ENCODE measurements around the gene SDR9C7.
"Not testable (repeated sequence)": the region's sequence is repeated elsewhere in the genome, so short reads cannot be mapped to it uniquely, and the experiment has no call there.

Gene SDR9C7

GRCh38 chr12:56953314-56953713, 19.1 kb upstream of the SDR9C7 start:
- no peak for DNase-seq (ENCODE audit: low spot score)

GRCh38 chr12:56951582-56952339, 17.6 kb upstream of the SDR9C7 start:
- no peak for DNase-seq (ENCODE audit: low spot score)

GRCh38 chr12:56948881-56949280, 14.7 kb upstream of the SDR9C7 start:
- no peak for DNase-seq (ENCODE audit: low spot score)

- no peak for DNase-seq (ENCODE audit: low spot score)
These were observed 14.2 kb upstream of the SDR9C7 start for GRCh38 chr12:56948457-56948777.

GRCh38 chr12:56947633-56948456, 13.6 kb upstream of the SDR9C7 start:
- no peak for DNase-seq (ENCODE audit: low spot score)

GRCh38 chr12:56943878-56944277, 9.7 kb upstream of the SDR9C7 start:
- DNase-seq (ENCODE audit: low spot score): no peak

- DNase-seq (ENCODE audit: low spot score): not testable (repeated sequence)
These were observed 9.2 kb upstream of the SDR9C7 start for GRCh38 chr12:56943374-56943773.

- no peak for DNase-seq (ENCODE audit: low spot score)
These were observed 7.2 kb upstream of the SDR9C7 start for GRCh38 chr12:56941299-56942017.

- DNase-seq (ENCODE audit: low spot score): not testable (repeated sequence)
These were observed 6.7 kb upstream of the SDR9C7 start for GRCh38 chr12:56940942-56941298.

- no peak for DNase-seq (ENCODE audit: low spot score)
These were observed 1.5 kb upstream of the SDR9C7 start for GRCh38 chr12:56935752-56936151.

- DNase-seq (ENCODE audit: low spot score): no peak
These were observed 949 bp upstream of the SDR9C7 start for GRCh38 chr12:56935157-56935556.

GRCh38 chr12:56932867-56933266, 1.3 kb downstream of the SDR9C7 start:
- no peak for DNase-seq (ENCODE audit: low spot score)

- DNase-seq (ENCODE audit: low spot score): no peak
These were observed 2.1 kb downstream of the SDR9C7 start for GRCh38 chr12:56932146-56932545.

- no peak for DNase-seq (ENCODE audit: low spot score)
These were observed 2.7 kb downstream of the SDR9C7 start for GRCh38 chr12:56931474-56931978.

- DNase-seq (ENCODE audit: low spot score): no peak
These were observed 4.0 kb downstream of the SDR9C7 start for GRCh38 chr12:56930241-56930640.

- no peak for DNase-seq (ENCODE audit: low spot score)
These were observed 4.4 kb downstream of the SDR9C7 start for GRCh38 chr12:56929780-56930179.

- no peak for DNase-seq (ENCODE audit: low spot score)
These were observed 5.9 kb downstream of the SDR9C7 start for GRCh38 chr12:56928262-56928661.

GRCh38 chr12:56927281-56927680, 6.9 kb downstream of the SDR9C7 start:
- DNase-seq (ENCODE audit: low spot score): no peak

GRCh38 chr12:56922031-56922430, 12.2 kb downstream of the SDR9C7 start:
- no peak for DNase-seq (ENCODE audit: low spot score)

- DNase-seq (ENCODE audit: low spot score): no peak
These were observed 12.9 kb downstream of the SDR9C7 start for GRCh38 chr12:56921346-56921745.

GRCh38 chr12:56918139-56918538, 16.1 kb downstream of the SDR9C7 start:
- not testable (repeated sequence) for DNase-seq (ENCODE audit: low spot score)

GRCh38 chr12:56916996-56917333, 17.2 kb downstream of the SDR9C7 start:
- DNase-seq (ENCODE audit: low spot score): no peak
